ENCODE measurements around the gene CCDC92B. TPM values are rescaled to one million over a fixed set of nuclear protein-coding genes. Genes with fewer than 3 reads are reported as not detected.

CCDC92B gene
- total RNA-seq, 1 donor from 2014 or later = 0.35 TPM

DNA sequence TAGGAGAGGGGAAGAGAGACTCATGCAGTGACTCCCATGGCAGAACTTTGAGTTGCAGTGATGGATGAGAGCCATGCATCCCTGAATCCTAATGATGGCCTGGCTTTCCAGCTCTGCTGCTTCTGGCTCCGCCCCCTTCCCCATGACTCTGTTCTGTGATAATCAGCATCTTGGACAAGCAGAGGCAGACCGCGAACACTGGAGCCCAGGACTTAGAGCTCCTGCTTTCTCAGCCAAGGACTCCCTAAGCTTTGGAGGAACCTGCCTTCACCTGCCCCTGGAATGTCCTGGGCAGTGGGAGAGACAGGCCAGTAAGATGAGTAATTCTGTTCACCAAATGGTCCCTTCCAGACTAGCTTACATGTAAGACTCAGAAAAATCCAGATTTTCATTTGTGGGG is 12.5 kb downstream of the CCDC92B start:
- Mint-ChIP-seq H3K4me3 (no peak overlapping the region), H3K36me3 (ENCODE audit: low read depth) (no peaks in the 10 kb centered on the region), H3K4me1 (no peaks in the 10 kb centered on the region), H3K27ac (ENCODE audit: unreplicated experiment) (no peak overlapping the region), H3K27me3 (ENCODE audit: low read depth) (peaks cover 12% of the 10 kb centered on the region), H3K9me3 (no peaks in the 10 kb centered on the region)
- DNase-seq (ENCODE audit: low read depth, low spot score) = no peak
- TF ChIP-seq, protein P1, sequence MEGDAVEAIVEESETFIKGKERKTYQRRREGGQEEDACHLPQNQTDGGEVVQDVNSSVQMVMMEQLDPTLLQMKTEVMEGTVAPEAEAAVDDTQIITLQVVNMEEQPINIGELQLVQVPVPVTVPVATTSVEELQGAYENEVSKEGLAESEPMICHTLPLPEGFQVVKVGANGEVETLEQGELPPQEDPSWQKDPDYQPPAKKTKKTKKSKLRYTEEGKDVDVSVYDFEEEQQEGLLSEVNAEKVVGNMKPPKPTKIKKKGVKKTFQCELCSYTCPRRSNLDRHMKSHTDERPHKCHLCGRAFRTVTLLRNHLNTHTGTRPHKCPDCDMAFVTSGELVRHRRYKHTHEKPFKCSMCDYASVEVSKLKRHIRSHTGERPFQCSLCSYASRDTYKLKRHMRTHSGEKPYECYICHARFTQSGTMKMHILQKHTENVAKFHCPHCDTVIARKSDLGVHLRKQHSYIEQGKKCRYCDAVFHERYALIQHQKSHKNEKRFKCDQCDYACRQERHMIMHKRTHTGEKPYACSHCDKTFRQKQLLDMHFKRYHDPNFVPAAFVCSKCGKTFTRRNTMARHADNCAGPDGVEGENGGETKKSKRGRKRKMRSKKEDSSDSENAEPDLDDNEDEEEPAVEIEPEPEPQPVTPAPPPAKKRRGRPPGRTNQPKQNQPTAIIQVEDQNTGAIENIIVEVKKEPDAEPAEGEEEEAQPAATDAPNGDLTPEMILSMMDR (conservative IDR thresholded peaks at IDR 0.05) = no peak

DNA sequence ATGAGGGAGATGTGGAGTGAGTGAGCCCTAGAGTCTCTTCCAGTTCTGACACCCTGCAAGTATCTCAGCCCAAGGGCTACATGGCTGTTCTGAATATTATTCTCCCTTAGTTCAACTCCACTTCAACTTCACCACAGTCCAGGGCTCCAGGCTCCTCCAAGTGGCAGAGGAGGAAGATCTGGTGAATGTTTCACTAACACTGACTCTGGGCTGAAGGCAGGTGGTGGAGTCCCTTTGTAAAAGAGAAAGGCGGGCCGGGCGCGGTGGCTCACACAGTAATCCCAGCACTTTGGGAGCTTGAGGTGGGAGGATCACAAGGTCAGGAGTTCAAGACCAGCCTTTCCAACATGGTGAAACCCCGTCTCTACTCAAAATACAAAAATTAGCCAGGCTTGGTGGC is 13.6 kb downstream of the CCDC92B start:
- peaks cover 8% of the 10 kb centered on the region for H3K27me3 Mint-ChIP-seq (ENCODE audit: low read depth)
- TF ChIP-seq, protein P1 (conservative IDR thresholded peaks at IDR 0.05) = no peak
- H3K4me3 Mint-ChIP-seq = no peak overlapping the region
- no peaks in the 10 kb centered on the region for H3K4me1 Mint-ChIP-seq
- no peaks in the 10 kb centered on the region for H3K9me3 Mint-ChIP-seq
- H3K36me3 Mint-ChIP-seq (ENCODE audit: low read depth) = no peaks in the 10 kb centered on the region
- H3K27ac Mint-ChIP-seq (ENCODE audit: unreplicated experiment) = no peak overlapping the region
- DNase-seq (ENCODE audit: low read depth, low spot score) = no peak

DNA sequence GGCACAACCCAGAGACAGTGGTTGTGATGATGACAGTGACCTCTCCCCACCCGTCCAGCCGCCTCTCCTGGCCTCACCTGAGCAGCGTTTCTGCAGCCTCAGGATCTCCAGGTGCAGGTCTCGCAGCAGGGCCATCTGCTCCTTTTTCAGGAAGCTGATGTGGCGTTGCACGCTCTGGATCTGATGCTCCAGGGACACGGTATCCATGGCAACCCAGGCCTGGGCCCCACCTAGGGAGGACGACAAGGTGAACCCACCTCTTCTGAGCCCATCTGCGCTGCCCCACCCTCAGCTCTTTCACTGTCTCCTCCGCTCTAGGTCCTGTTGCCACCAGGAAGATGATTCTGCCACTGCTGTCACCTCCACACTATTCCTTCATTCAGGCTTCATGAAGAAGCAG is 14.5 kb downstream of the CCDC92B start:
- no peak for DNase-seq (ENCODE audit: low read depth, low spot score)
- TF ChIP-seq, protein P1 (conservative IDR thresholded peaks at IDR 0.05) = no peak
- H3K27ac Mint-ChIP-seq (ENCODE audit: unreplicated experiment) = no peak overlapping the region
- peaks cover 7% of the 10 kb centered on the region for H3K27me3 Mint-ChIP-seq (ENCODE audit: low read depth)
- H3K4me1 Mint-ChIP-seq = no peaks in the 10 kb centered on the region
- no peaks in the 10 kb centered on the region for H3K9me3 Mint-ChIP-seq
- no peaks in the 10 kb centered on the region for H3K36me3 Mint-ChIP-seq (ENCODE audit: low read depth)
- H3K4me3 Mint-ChIP-seq = no peak overlapping the region

DNA sequence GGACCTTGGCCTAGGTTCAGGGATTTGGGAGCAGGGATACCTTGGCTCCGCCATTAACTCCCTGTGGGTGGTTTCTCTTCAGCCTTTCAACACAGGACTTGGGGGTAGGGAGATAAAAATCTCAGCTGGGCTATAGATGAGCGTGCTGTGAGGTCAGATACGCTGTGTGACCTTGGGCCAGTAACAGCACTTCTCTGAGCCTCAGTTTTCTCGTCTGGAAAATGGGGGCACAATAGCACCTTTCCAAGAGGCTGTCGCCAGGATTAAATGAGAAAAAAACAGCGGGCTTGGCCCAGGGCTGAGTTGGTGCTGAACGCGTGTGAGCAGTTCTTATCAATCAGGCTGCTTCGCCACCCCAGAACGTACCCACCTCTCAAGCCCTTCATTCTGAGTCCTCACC is 17.6 kb downstream of the CCDC92B start:
- no peak overlapping the region for H3K4me3 Mint-ChIP-seq
- H3K27me3 Mint-ChIP-seq (ENCODE audit: low read depth) = peaks cover 18% of the 10 kb centered on the region
- TF ChIP-seq, protein P1 (conservative IDR thresholded peaks at IDR 0.05) = no peak
- H3K4me1 Mint-ChIP-seq = no peaks in the 10 kb centered on the region
- no peak for DNase-seq (ENCODE audit: low read depth, low spot score)
- H3K36me3 Mint-ChIP-seq (ENCODE audit: low read depth) = no peaks in the 10 kb centered on the region
- H3K27ac Mint-ChIP-seq (ENCODE audit: unreplicated experiment) = no peak overlapping the region
- no peaks in the 10 kb centered on the region for H3K9me3 Mint-ChIP-seq

DNA sequence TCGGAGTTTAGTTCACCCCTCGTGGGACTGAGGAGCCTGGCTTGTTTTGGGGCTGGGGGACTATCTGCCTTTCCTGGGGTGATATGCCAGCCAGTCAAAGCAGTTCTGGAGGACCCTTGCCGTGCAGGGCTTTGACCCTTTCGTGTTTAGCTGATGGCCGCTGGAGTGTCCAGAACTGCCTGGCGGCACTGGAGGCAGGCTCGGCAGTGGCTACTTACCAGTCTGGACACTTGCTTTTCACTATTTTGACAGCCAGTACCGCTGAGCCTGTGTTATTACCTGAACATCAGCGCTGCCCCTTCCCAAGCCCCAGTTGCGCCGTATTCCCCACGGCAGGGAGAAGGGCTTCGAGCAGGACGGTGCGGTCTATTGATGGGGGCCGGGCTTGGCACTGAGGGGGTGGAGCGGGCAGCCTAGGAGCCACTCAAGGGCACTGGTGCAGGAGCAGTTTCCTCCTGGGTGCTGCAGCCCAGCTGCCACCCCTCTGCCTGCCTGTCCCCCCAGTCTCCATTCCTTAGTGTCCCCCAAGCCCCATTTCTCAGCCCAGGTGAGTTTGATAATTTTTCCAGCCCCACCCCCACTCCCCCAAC is 18.6 kb downstream of the CCDC92B start:
- Mint-ChIP-seq H3K4me1 (no peaks in the 10 kb centered on the region), H3K27me3 (ENCODE audit: low read depth) (peaks cover 25% of the 10 kb centered on the region), H3K9me3 (no peaks in the 10 kb centered on the region), H3K27ac (ENCODE audit: unreplicated experiment) (no peak overlapping the region), H3K36me3 (ENCODE audit: low read depth) (no peaks in the 10 kb centered on the region), H3K4me3 (no peak overlapping the region)
- TF ChIP-seq, protein P1 (conservative IDR thresholded peaks at IDR 0.05) = no peak
- DNase-seq (ENCODE audit: low read depth, low spot score) = no peak

Measured in neural crest cell (in vitro differentiated cells).